OCI-LY3 (cell line): Measurements from ENCODE around the gene CLSTN1.

Experiments
- CTCF ChIP-seq: fragments of 200-600, 300-600 bp; sonication (generic); IDR thresholded peaks from 2 replicates; pipeline ENCODE4 v1.5.1; 2014; ENCODE audit warnings: antibody characterized with exemption, low read length, low read depth
- EZH2phosphoT487 ChIP-seq: fragments of 200-600 bp; shearing (Covaris generic); IDR thresholded peaks from 2 replicates; pipeline ENCODE4 v1.6.1; 2018; ENCODE audit warnings: antibody characterized with exemption, mixed run types, low read depth

GRCh38 chr1:9844106-9844505 lies 20.3 kb upstream of the CLSTN1 start:
- TF ChIP-seq CTCF, result no peak
- TF ChIP-seq EZH2phosphoT487, result no peak
